Lung microvascular endothelial cell (primary cell): ENCODE results near the gene CNTNAP5. TPM values are rescaled to one million over a fixed set of nuclear protein-coding genes. Genes with fewer than 3 reads are reported as not detected.

ENCODE experiments used
- DNase-seq, 2 donors: peaks; one replicate each; pipeline versions ENCODE4 v3.0.0 to v3.0.0-alpha.2; 2010; ENCODE audit warnings: low read depth in 2 of 2
- total RNA-seq: library from RNA; depleted of rRNA; stranded (reverse); fragments of >200 nt; gene quantifications from 2 replicates; pipeline ENCODE4 v1.2.1, GENCODE V29; 2014

CNTNAP5 gene
- total RNA-seq, 1 donor from 2014 or later, result not detected

DNA sequence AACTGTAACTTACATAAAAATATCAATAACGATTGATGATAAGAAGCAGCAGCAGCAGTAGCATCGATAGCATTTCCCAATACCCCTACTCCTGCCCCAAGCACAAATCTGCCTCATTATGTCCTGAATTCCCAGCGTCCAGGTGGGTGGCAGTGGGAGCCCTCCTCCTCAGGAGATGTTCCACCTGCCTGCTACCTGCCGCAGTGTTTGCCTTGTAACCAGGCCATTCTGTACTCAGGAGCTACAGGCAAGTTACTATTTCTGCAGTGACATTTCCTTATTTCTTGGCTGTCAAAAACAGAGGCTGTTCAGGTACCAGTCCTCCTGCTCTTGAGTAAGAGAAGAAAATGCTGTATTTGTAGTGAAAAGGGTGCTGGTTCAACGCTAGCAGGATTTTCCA lies 236.4 kb downstream of the CNTNAP5 start:
- DNase-seq, result no peak

DNA sequence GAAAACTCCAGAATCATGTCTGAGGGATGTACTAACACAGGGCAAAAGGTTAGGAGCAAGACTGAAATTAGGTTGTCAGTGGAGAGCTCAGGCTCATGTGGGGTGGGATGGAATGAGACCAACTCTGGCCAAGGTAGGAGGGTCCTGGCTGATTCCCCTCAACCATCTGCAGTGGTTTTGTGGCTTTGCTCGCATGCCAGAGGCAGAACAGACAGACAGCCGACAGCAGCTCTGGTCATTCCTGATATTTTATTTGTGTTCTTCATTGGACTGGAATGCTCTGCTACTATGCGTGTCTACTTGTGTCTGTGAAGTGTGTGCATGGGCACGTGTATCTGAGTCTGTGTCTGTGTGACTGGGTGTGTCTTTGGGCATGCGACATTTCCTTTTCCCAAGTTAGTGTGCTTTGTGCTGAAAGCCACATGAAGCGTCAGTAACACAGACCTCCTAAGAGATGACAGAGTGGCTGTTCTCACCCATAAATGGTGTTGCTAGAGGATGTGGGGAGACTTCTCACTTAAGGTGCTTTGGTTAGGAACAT lies 239.5 kb downstream of the CNTNAP5 start:
- no peak for DNase-seq

GRCh38 chr2:124267794-124268193 lies 242.7 kb downstream of the CNTNAP5 start:
- no peak for DNase-seq

DNA sequence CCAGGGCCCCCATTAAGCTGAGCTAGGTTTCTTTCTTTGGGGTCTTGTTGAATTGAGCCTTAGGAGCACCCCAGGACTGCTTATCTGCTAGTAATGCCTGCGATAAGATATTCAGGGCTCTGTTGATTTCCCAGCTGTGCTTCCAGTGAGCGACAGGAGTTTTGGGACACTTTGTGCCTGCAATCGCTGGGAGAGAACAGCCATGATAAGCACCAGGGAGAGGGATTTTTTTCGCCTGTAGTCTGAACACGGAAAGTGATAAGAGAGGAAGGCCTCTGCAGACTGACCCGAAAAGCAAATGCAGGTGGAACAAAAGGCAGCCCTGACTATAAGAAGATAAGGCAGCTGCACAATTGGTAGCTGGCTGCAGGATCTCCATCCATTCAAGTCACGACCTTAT lies 244.3 kb downstream of the CNTNAP5 start:
- no peak for DNase-seq

- no peak for DNase-seq
Measured at GRCh38 chr2:124272261-124272841, 247.3 kb downstream of the CNTNAP5 start.

- DNase-seq, result no peak
Measured at GRCh38 chr2:124281541-124281940, 256.5 kb downstream of the CNTNAP5 start.

DNA sequence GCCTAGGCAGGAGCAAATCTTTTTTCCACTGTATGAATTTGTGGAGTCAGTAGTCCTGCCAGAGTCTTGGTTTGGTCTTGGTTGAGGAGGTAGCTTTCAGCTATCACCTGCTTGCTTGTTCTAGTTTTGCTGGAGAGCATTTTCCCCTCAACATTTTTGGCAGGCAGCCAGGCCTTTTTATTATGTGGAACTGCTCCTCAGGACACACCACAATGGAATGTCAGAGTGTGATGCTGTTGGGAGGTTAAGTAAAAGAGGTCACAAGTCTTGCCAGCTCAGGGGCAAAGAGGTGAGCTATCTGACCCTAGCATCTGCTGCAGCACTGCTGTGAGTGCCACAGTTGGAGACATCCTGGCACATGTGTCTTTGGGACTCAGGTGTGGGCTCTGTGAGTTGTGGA lies 258.0 kb downstream of the CNTNAP5 start:
- peak in 1 of 2 donors; percentile 0 for DNase-seq

- DNase-seq, result no peak
Measured at GRCh38 chr2:124286089-124286783, 261.1 kb downstream of the CNTNAP5 start.

DNA sequence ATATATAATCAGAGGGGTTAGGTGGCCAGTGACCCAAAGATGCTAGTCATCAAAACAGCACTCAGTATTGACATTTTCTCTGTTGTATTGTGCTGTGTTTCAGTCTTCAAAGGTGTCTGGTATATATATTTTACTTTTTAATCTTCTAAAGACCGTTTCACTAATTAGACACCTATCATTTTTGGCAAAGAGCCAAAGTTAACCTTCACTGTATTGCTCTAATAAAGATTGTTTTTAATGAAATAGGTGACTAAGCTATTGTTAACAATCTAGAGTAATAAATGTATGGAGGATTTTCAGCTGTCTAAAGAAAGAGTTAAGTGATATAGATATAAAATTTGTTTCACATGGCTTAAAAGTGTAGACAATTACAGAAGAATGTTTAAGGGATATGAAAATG lies 264.0 kb downstream of the CNTNAP5 start:
- DNase-seq, result no peak

DNA sequence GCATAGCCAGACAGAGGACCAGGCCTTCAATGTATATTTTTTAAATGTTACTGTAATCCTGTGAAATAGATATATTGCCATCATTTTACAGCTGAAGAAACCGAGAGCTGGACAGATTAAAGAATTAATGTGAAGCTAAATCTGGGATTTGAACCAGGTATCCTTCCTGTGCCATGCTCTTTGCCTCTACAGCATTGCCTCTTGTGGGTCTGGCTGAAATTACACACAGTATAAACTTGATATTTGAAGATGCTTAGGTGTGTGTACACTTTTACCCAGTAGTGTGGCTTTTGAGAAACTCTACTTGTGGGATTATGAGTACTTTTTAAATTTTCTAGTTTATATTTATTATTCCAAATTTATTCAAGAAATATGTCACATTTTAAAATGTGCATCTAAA lies 264.5 kb downstream of the CNTNAP5 start:
- DNase-seq, result no peak

GRCh38 chr2:124296470-124296869 lies 271.4 kb downstream of the CNTNAP5 start:
- DNase-seq, result no peak

DNA sequence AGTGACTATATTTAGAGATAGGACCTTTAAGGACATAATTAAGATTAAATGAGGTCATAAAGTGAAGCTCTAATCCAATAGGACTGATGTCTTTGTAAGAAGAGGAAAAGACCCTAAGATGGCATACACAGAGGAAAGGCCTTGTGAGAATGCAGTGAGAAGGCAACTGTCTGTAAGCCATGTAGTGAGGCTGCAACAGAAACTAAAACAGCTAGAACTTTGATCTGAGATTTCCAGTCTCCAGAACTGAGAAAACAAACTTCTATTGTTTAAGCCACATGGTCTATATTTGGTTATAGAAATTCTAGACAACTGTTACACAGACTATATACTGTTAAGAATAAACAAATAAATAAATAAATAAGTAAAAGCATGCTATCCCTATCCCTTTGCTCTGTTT lies 276.8 kb downstream of the CNTNAP5 start:
- DNase-seq, result no peak

DNA sequence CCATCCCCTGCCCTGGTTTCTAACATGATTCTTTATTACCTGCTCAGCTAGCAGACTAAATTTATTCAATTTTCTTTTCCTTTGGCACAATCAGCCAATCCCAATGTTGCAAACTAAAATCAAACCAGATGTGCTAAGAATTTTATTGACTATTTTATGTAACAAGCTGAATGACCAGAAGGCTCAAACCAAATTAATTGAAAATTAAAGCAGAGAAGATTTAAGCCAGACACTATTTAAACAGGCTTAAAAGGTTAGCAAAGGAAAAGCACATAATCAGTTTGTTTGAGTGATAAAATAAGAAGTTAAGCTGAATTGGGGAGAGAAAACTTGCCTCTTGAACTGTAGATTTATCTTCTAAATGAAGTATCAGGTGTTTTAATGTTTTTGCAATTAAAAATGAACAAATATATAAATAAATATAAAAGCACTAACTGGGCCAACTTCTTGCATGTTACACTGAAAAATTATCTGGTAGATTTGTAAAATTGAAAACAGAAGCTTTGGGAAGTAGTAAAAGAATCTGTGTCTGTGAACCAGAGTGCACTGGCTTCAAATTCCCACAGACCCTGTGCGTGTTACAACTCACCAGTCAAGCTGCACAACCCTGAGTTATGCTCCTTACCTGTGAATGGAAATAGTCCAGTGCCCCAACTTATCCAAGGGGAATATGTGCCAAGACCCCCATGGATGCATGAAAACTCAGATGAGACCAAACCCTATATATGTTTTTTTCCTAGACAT lies 283.4 kb downstream of the CNTNAP5 start:
- DNase-seq, result no peak

- no peak for DNase-seq
Measured at GRCh38 chr2:124309563-124310138, 284.6 kb downstream of the CNTNAP5 start.

GRCh38 chr2:124310671-124311070 lies 285.6 kb downstream of the CNTNAP5 start:
- DNase-seq, result no peak

DNA sequence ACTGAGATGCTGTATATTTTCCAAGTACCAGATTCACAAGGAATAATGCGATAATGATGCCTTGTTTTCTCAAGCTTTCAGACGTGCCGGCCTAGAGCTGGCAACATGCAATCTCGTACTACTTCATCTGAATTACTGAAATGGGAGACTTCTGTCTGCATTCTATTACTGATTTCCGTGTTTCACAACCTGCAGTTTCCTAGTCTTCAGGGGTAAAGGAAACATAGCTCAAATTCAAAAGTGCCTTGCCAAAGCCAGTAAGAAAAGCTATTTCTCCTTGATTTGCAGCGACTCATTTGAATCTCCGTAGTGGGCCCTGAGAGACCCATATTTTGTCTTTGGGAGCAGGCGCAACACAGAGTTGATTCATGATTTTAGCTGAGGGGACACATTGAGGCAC lies 289.0 kb downstream of the CNTNAP5 start:
- DNase-seq, result no peak

DNA sequence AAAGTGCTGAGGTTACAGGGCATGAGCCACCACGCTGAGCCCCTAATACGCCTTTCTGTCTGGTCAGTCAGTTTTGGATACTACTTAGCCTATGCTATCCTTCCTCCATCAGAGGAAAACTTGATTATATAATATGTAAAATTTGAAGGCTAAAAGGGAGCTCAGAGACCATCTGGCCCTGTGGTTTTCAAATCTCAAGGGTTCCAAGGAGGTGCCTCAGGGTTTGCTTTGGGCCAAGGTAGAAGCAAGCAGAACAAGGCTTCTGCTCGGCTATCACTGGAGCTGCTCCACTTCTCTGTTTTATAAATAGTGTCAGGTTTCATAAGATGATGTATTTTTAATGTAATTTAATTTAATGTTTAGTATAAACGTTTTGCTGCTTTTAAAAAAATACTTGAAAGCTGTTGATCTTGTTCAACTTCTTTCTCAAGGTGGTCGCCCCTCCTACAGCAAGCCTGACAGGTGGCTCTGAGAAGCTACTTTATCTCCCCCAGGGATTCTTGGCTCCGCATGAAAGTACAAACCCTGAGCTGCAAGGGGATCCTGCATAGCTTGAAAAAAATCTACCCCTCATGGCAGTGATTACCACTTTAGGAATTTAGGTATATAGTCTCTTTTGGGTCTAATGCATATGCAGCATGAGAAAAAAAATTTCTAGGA lies 290.3 kb downstream of the CNTNAP5 start:
- no peak for DNase-seq

DNA sequence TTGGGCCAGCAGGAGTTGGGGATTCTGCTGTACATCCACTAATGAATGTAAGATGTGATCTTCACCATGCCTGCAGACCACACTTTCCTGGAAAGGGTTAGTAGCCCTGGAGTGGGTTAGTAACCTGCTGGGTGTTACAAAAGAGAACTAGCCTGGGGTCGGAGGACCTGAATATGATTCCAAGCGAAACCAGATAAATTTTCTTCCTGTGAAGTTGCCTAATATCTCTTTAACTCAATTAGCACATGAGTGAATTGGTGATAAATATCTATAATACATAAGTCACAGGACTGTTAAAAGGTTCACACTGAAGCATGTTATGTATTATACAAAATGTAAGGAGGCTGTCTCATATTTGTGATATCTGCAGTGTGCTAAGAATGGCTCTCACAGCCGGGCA lies 291.0 kb downstream of the CNTNAP5 start:
- DNase-seq, result no peak

GRCh38 chr2:124316881-124317605 lies 292.0 kb downstream of the CNTNAP5 start:
- no peak for DNase-seq

- DNase-seq, result no peak
Measured at GRCh38 chr2:124317628-124318027, 292.5 kb downstream of the CNTNAP5 start.

GRCh38 chr2:124318913-124319312 lies 293.8 kb downstream of the CNTNAP5 start:
- DNase-seq, result no peak
